Breast epithelium (tissue), 4 donors: Measurements from ENCODE around the gene CS. TPM values are rescaled to one million over a fixed set of nuclear protein-coding genes. Genes with fewer than 3 reads are reported as not detected.
A peak's percentile ranks its signal among the peaks of the same experiment; 100 is the strongest.

ENCODE experiments used
- DNase-seq, 2 donors: peaks; one replicate each; pipeline ENCODE4 v3.0.0-alpha.2; 2019; ENCODE audit warnings: low spot score in 2 of 2
- H3K27ac ChIP-seq, 2 donors: fragments of 200-600 bp; sonication (generic) in 1 of 2; one replicate each; pipeline ENCODE4 v1.5.1; 2016 to 2019; ENCODE audit warnings: mild to moderate bottlenecking in 1 of 2
- H3K27me3 ChIP-seq, 2 donors: fragments of 200-600 bp; sonication (generic) in 1 of 2; one replicate each; pipeline versions ENCODE4 v1.5.1 to v1.6.0; 2017 to 2019; ENCODE audit warnings: control low read depth in 1 of 2, mild to moderate bottlenecking in 1 of 2
- H3K36me3 ChIP-seq: fragments of 200-600 bp; one replicate; pipeline ENCODE4 v1.5.1; 2019
- H3K4me1 ChIP-seq, 2 donors: fragments of 200-600 bp; sonication (generic); one replicate each; pipeline ENCODE4 v1.5.1; 2016 to 2019; ENCODE audit warnings: control low read depth in 1 of 2
- H3K4me3 ChIP-seq, 3 donors: fragments of 200-600 bp; sonication (generic); 1 replicate in 2 of 3; 2 replicates in 1 of 3; pipeline ENCODE4 v1.5.1; 2016 to 2019; ENCODE audit warnings: mild to moderate bottlenecking in 3 of 3, moderate library complexity in 2 of 3
- H3K9me3 ChIP-seq, 2 donors: fragments of 200-600 bp; sonication (generic) in 1 of 2; one replicate each; pipeline ENCODE4 v1.5.1; 2016 to 2019; ENCODE audit warnings: control low read depth in 1 of 2
- POLR2A ChIP-seq: fragments of 450-650 bp; IDR thresholded peaks from one replicate; pipeline ENCODE4 v1.6.1; 2016; ENCODE audit warnings: antibody characterized with exemption, mild to moderate bottlenecking, moderate library complexity
- POLR2AphosphoS5 ChIP-seq, 3 donors: sonication (generic); formaldehyde crosslinking; IDR thresholded peaks; one replicate each; pipeline ENCODE4 v1.6.1; 2017; ENCODE audit warnings: antibody characterized with exemption in 3 of 3
- intact Hi-C: fragments of 100-400 bp; cut with DNase I; formaldehyde crosslinking; loops from one replicate; pipeline ENCODE4 v1.15.1; 2023; ENCODE audit warnings: low total_unique reads
- total RNA-seq, 3 donors: library from RNA; depleted of rRNA; stranded (reverse); fragments of >200 nt; gene quantifications; one replicate each; pipeline ENCODE4 v1.1.0, GENCODE V29; 2016
- TF ChIP-seq, protein P1 (sequence below), 3 donors: fragments of 450-650 bp; IDR thresholded peaks; one replicate each; pipeline ENCODE4 v1.5.1; 2016 to 2017; ENCODE audit warnings: antibody characterized with exemption in 3 of 3, mild to moderate bottlenecking in 3 of 3, moderate library complexity in 3 of 3

Gene CS
- total RNA-seq, 3 donors from 2014 or later, result 79.2 to 132 (median 103) TPM

- no peaks in the 10 kb centered on the region for H3K9me3 ChIP-seq
- H3K4me1 ChIP-seq, result peaks cover 0 to 12% of the 10 kb centered on the region in 2 donors
- H3K27ac ChIP-seq, result no peak overlapping the region
- H3K4me3 ChIP-seq, result no peak overlapping the region
- TF ChIP-seq POLR2A, result no peak
- TF ChIP-seq, protein P1, sequence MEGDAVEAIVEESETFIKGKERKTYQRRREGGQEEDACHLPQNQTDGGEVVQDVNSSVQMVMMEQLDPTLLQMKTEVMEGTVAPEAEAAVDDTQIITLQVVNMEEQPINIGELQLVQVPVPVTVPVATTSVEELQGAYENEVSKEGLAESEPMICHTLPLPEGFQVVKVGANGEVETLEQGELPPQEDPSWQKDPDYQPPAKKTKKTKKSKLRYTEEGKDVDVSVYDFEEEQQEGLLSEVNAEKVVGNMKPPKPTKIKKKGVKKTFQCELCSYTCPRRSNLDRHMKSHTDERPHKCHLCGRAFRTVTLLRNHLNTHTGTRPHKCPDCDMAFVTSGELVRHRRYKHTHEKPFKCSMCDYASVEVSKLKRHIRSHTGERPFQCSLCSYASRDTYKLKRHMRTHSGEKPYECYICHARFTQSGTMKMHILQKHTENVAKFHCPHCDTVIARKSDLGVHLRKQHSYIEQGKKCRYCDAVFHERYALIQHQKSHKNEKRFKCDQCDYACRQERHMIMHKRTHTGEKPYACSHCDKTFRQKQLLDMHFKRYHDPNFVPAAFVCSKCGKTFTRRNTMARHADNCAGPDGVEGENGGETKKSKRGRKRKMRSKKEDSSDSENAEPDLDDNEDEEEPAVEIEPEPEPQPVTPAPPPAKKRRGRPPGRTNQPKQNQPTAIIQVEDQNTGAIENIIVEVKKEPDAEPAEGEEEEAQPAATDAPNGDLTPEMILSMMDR (IDR thresholded peaks at IDR 0.05), result no peak
- no peak for TF ChIP-seq POLR2AphosphoS5 (IDR thresholded peaks at IDR 0.05)
- no peak for DNase-seq
- intact Hi-C loops, result no loop called here
- H3K27me3 ChIP-seq, result no peaks in the 10 kb centered on the region
- H3K36me3 ChIP-seq, result no peaks in the 10 kb centered on the region
Observed at GRCh38 chr12:56260921-56261320, 39.2 kb downstream of the CS start.

- Histone ChIP-seq H3K27ac (no peak overlapping the region), H3K4me3 (no peak overlapping the region), H3K27me3 (no peaks in the 10 kb centered on the region), H3K36me3 (no peaks in the 10 kb centered on the region), H3K4me1 (peaks cover 0 to 12% of the 10 kb centered on the region in 2 donors), H3K9me3 (no peaks in the 10 kb centered on the region)
- TF ChIP-seq POLR2AphosphoS5 (IDR thresholded peaks at IDR 0.05) (no peak), POLR2A (no peak)
- TF ChIP-seq, protein P1 (IDR thresholded peaks at IDR 0.05), result no peak
- no peak for DNase-seq
- intact Hi-C loops, result no loop called here
Observed at GRCh38 chr12:56260380-56260779, 39.8 kb downstream of the CS start.

- Histone ChIP-seq H3K9me3 (no peaks in the 10 kb centered on the region), H3K27ac (peak overlapping the region; percentile 83 to 86), H3K4me1 (peaks cover 0 to 12% of the 10 kb centered on the region in 2 donors), H3K36me3 (peaks cover 3% of the 10 kb centered on the region), H3K27me3 (no peaks in the 10 kb centered on the region), H3K4me3 (peak overlapping the region; percentile 80 to 96 (median 80))
- no peak for TF ChIP-seq POLR2A
- TF ChIP-seq, protein P1 (IDR thresholded peaks at IDR 0.05), result no peak
- no peak for TF ChIP-seq POLR2AphosphoS5 (IDR thresholded peaks at IDR 0.05)
- DNase-seq, result no peak
- intact Hi-C loops, result no loop called here
Observed at GRCh38 chr12:56258820-56259183, 41.3 kb downstream of the CS start.

GRCh38 chr12:56258068-56258819 is 41.9 kb downstream of the CS start, which contains the start of gene ANKRD52:
ANKRD52 (minus strand) TSS chr12:56258384; CDS start chr12:56258269, 115 bp downstream.
- peak within 1 kb of the TSS; percentile 83 to 86 for H3K27ac ChIP-seq
- TF ChIP-seq POLR2AphosphoS5 (IDR thresholded peaks at IDR 0.05) (peak in 2 of 3 donors; percentile 9 to 46), POLR2A (no peak)
- TF ChIP-seq, protein P1 (IDR thresholded peaks at IDR 0.05), result peak; percentile 6 to 82 (median 31)
- DNase-seq, result peak in 1 of 2 donors; percentile 43
- H3K27me3 ChIP-seq, result no peaks in the 10 kb centered on the region
- H3K4me1 ChIP-seq, result peaks cover 0 to 12% of the 10 kb centered on the region in 2 donors
- H3K4me3 ChIP-seq, result peak within 1 kb of the TSS; percentile 80 to 96 (median 80)
- intact Hi-C loops, result no loop called here
- no peaks in the 10 kb centered on the region for H3K9me3 ChIP-seq
- H3K36me3 ChIP-seq, result peaks cover 9% of the 10 kb centered on the region

GRCh38 chr12:56257491-56258067 is 42.6 kb downstream of the CS start:
- TF ChIP-seq, protein P1 (IDR thresholded peaks at IDR 0.05), result no peak
- no peak for TF ChIP-seq POLR2A
- TF ChIP-seq POLR2AphosphoS5 (IDR thresholded peaks at IDR 0.05), result no peak
- peaks cover 0 to 12% of the 10 kb centered on the region in 2 donors for H3K4me1 ChIP-seq
- intact Hi-C loops, result loop anchor here (2.0 kb wide), 1 partner anchor 41 kb away; no protein-coding TSS in a partner anchor
- no peak for DNase-seq
- peaks cover 10% of the 10 kb centered on the region for H3K36me3 ChIP-seq
- no peaks in the 10 kb centered on the region for H3K27me3 ChIP-seq
- H3K4me3 ChIP-seq, result peak overlapping the region; percentile 80 to 96 (median 80)
- H3K27ac ChIP-seq, result peak overlapping the region; percentile 83 to 86
- no peaks in the 10 kb centered on the region for H3K9me3 ChIP-seq
